GM03348 (cell line): ENCODE results near the gene CIAO2A.

Experiments
- DNase-seq: peaks from one replicate; pipeline ENCODE4 v3.0.0; 2012; ENCODE audit warnings: low spot score

Gene CIAO2A

GRCh38 chr15:64044300-64045100 lies 49.1 kb downstream of the CIAO2A start:
- no peak for DNase-seq

GRCh38 chr15:64038878-64039610 lies 54.6 kb downstream of the CIAO2A start:
- no peak for DNase-seq

GRCh38 chr15:64037966-64038365 lies 55.7 kb downstream of the CIAO2A start:
- DNase-seq = no peak

- no peak for DNase-seq
These were observed 56.5 kb downstream of the CIAO2A start for GRCh38 chr15:64037116-64037515.

GRCh38 chr15:64035525-64035924 lies 58.1 kb downstream of the CIAO2A start:
- DNase-seq = no peak

- no peak for DNase-seq
These were observed 59.1 kb downstream of the CIAO2A start for GRCh38 chr15:64034519-64034918.

GRCh38 chr15:64032329-64032728 lies 61.3 kb downstream of the CIAO2A start:
- no peak for DNase-seq

GRCh38 chr15:64030123-64030522 lies 63.5 kb downstream of the CIAO2A start:
- no peak for DNase-seq

GRCh38 chr15:64029633-64030032 lies 64.0 kb downstream of the CIAO2A start:
- no peak for DNase-seq

- no peak for DNase-seq
These were observed 64.5 kb downstream of the CIAO2A start for GRCh38 chr15:64029110-64029509.

GRCh38 chr15:64026591-64026990 lies 67.0 kb downstream of the CIAO2A start:
- no peak for DNase-seq

- peak; percentile 39 for DNase-seq
These were observed 69.2 kb downstream of the CIAO2A start for GRCh38 chr15:64024172-64025050.

GRCh38 chr15:64023220-64023619 lies 70.4 kb downstream of the CIAO2A start:
- no peak for DNase-seq

GRCh38 chr15:64022571-64022970 lies 71.1 kb downstream of the CIAO2A start:
- DNase-seq = no peak
